GM12875 (cell line): ENCODE measurements around the gene FAM20C.

Experiments used
- H3K4me3 ChIP-seq: one replicate; pipeline ENCODE4 v1.5.1; 2011; ENCODE audit warnings: low read depth, low read length, control low read depth
- CTCF ChIP-seq: IDR thresholded peaks from 2 replicates; pipeline ENCODE4 v1.5.1; 2011; ENCODE audit warnings: low read depth, mild to moderate bottlenecking, control low read depth, inconsistent platforms, low read length, moderate library complexity, borderline replicate concordance; ENCODE audit not compliant: insufficient read depth

FAM20C gene

GRCh38 chr7:226281-226895 is 34.0 kb downstream of the FAM20C start:
- TF ChIP-seq CTCF, result no peak
- no peak overlapping the region for H3K4me3 ChIP-seq

GRCh38 chr7:227926-228325 is 35.6 kb downstream of the FAM20C start:
- no peak overlapping the region for H3K4me3 ChIP-seq
- no peak for TF ChIP-seq CTCF

- no peak overlapping the region for H3K4me3 ChIP-seq
- TF ChIP-seq CTCF, result no peak
These were observed 36.2 kb downstream of the FAM20C start for GRCh38 chr7:228610-229009.

- no peak for TF ChIP-seq CTCF
These were observed 37.0 kb downstream of the FAM20C start for GRCh38 chr7:229184-229964.

GRCh38 chr7:230274-230673 is 37.9 kb downstream of the FAM20C start:
- no peak for TF ChIP-seq CTCF
- no peak overlapping the region for H3K4me3 ChIP-seq

More at GRCh38 chr7:229184-229964, 37.0 kb downstream of the FAM20C start:
- no peak overlapping the region for H3K4me3 ChIP-seq

GRCh38 chr7:231030-231857 is 38.9 kb downstream of the FAM20C start:
- H3K4me3 ChIP-seq, result no peak overlapping the region
- TF ChIP-seq CTCF, result no peak

- no peak for TF ChIP-seq CTCF
- H3K4me3 ChIP-seq, result no peak overlapping the region
These were observed 39.5 kb downstream of the FAM20C start for GRCh38 chr7:231858-232246.
